Measurements from ENCODE around the gene ESRP2. TPM values are rescaled to one million over a fixed set of nuclear protein-coding genes. Genes with fewer than 3 reads are reported as not detected.

Gene ESRP2
- total and polyA plus RNA-seq, 9 of the 15 experiments (the other 6 are each of a cell fraction or from before 2014, with no cell fraction given) = 0.05 to 0.15 (median 0.07) TPM; not detected in 6

DNA sequence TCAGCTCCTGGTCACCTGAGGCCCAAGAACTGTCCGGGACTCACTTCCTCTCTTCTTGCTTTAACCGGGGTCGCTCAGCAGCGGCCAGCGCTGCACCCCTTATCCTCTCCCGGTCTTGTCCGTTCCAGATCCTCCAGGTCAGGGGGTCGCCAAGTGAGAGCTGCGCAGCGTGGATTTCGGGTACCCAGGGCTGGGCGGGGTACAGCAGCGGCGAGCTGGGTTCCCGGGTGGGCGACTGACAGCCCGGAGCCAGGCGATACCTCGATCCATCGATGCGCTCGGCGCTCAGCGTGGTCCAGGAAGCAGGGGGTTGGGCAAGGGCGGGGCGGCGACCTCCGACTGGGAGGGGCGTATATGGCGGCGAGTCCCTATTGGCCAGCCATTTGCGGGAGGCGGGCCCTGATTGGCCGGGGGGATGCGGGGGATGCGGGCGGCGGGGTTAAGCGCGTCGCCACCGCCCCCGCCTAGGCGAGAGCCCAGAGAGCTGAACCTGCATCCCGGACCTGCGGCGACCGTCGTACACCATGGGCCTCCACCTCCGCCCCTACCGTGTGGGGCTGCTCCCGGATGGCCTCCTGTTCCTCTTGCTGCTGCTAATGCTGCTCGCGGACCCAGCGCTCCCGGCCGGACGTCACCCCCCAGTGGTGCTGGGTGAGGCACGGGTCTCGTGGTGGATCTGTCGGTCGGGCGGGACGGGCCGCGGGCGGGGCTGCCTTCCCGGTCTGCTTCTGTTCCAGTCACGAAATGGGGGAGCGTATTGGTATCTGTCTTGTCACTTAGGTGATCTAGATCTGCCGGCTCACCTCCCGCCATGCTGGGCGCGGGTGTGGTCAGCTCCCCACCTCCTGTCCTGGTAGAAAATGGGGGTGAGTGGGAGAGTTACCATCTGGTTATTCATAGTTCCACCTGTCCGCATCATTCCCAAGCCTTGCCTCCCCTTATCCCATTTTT lies 9.3 kb upstream of the ESRP2 start, which contains the start of gene PLA2G15 (continued):
- TF ChIP-seq HMBOX1 (IDR thresholded peaks at IDR 0.05) (no peak), FOXA3 (CRISPR knock-in tag; conservative IDR thresholded peaks at IDR 0.05 in 1 of 2, IDR thresholded peaks at IDR 0.05 in 1 of 2) (no peak), PML (IDR thresholded peaks at IDR 0.05; ENCODE audit: low read length) (peak; percentile 17; the same call in 1 of the 2 replicates), ZNF696 (CRISPR knock-in tag; conservative IDR thresholded peaks at IDR 0.05) (no peak), CREB1 (IDR thresholded peaks at IDR 0.05) (peak; percentile 75; the same call in 1 of the 2 replicates), CREB1 (CRISPR knock-in tag; IDR thresholded peaks at IDR 0.05) (peak; percentile 82), GTF2A2 (tag; IDR thresholded peaks at IDR 0.05) (no peak), ZNF512 (tag; IDR thresholded peaks at IDR 0.05) (no peak), SAP30 (IDR thresholded peaks at IDR 0.05; ENCODE audit: borderline replicate concordance, insufficient read depth, low read depth, low read length, poor library complexity, severe bottlenecking) (peak; percentile 49), POLR2AphosphoS2 (IDR thresholded peaks at IDR 0.05; ENCODE audit: low read length) (no peak), L3MBTL2 (IDR thresholded peaks at IDR 0.05) (peak; percentile 73), LARP7 (IDR thresholded peaks at IDR 0.05) (no peak), ZNF41 (CRISPR knock-in tag; conservative IDR thresholded peaks at IDR 0.05) (no peak), ZNF23 (CRISPR knock-in tag; IDR thresholded peaks at IDR 0.05) (no peak), GABPB2 (CRISPR knock-in tag; conservative IDR thresholded peaks at IDR 0.05) (no peak), ARNT (IDR thresholded peaks at IDR 0.05) (no peak), NELFE (IDR thresholded peaks at IDR 0.05; ENCODE audit: insufficient read depth, insufficient read length) (no peak), PHF20 (IDR thresholded peaks at IDR 0.05; ENCODE audit: partially characterized antibody) (peak; percentile 46), LEF1 (IDR thresholded peaks at IDR 0.05) (no peak), ELK3 (CRISPR knock-in tag; IDR thresholded peaks at IDR 0.05) (no peak), ZBTB12 (CRISPR knock-in tag; IDR thresholded peaks at IDR 0.05) (no peak), NEUROD1 (IDR thresholded peaks at IDR 0.05; ENCODE audit: borderline replicate concordance, low read depth, low read length, partially characterized antibody) (peak; percentile 82), ZNF586 (CRISPR knock-in tag; conservative IDR thresholded peaks at IDR 0.05) (no peak)

All from K562 (cell line).